HUES64 (cell line): Measurements from ENCODE around the gene ADARB2.

ENCODE experiments used
- H3K27ac ChIP-seq: 2 replicates; pipeline ENCODE4 v1.7.0; 2013; ENCODE audit warnings: low read depth, low read length, inconsistent platforms
- H3K27me3 ChIP-seq: 2 replicates; pipeline ENCODE4 v1.6.1; 2013; ENCODE audit warnings: mild to moderate bottlenecking, low read length; ENCODE audit not compliant: insufficient read depth
- H3K36me3 ChIP-seq: 2 replicates; pipeline ENCODE4 v1.6.1; 2013; ENCODE audit warnings: mild to moderate bottlenecking, low read length; ENCODE audit not compliant: insufficient read depth
- H3K4me1 ChIP-seq: 2 replicates; pipeline ENCODE4 v1.6.1; 2013; ENCODE audit warnings: mild to moderate bottlenecking, low read length, moderate library complexity; ENCODE audit not compliant: insufficient read depth
- H3K4me3 ChIP-seq: 2 replicates; pipeline ENCODE4 v1.5.1; 2013; ENCODE audit warnings: mild to moderate bottlenecking, low read length, moderate library complexity
- H3K9ac ChIP-seq: 2 replicates; pipeline ENCODE4 v1.6.1; 2013; ENCODE audit warnings: mild to moderate bottlenecking, low read depth, low read length
- H3K9me3 ChIP-seq: 2 replicates; pipeline ENCODE4 v1.6.1; 2013; ENCODE audit warnings: low read depth, low read length; ENCODE audit not compliant: insufficient read depth
- WGBS: fragments of 150-250, 120-280 bp; methylation state at CpG from one replicate; pipeline ENCODE4 v1.1.7; 2013; ENCODE audit warnings: missing lambda C conversion rate; 5-methylcytosine and 5-hydroxymethylcytosine counted together

The ADARB2 gene

GRCh38 chr10:1594372-1595241, 142.7 kb downstream of the ADARB2 start:
- Histone ChIP-seq H3K27ac (no peak overlapping the region), H3K9ac (no peak overlapping the region), H3K4me3 (no peak overlapping the region), H3K36me3 (no peaks in the 10 kb centered on the region), H3K9me3 (no peaks in the 10 kb centered on the region), H3K27me3 (no peaks in the 10 kb centered on the region), H3K4me1 (no peaks in the 10 kb centered on the region)
- WGBS = 91% methylated on average over 20 of the region's 20 CpGs

- Histone ChIP-seq H3K9ac (no peak overlapping the region), H3K27me3 (no peaks in the 10 kb centered on the region), H3K4me3 (no peak overlapping the region), H3K27ac (no peak overlapping the region), H3K4me1 (no peaks in the 10 kb centered on the region), H3K36me3 (no peaks in the 10 kb centered on the region), H3K9me3 (0 out of 2 replicates have a peak, but pooled peaks cover 3% of the 10 kb centered on the region)
- 94% methylated on average over 7 of the region's 8 CpGs for WGBS
These were observed 145.6 kb downstream of the ADARB2 start for GRCh38 chr10:1591742-1592141.

GRCh38 chr10:1591045-1591444, 146.3 kb downstream of the ADARB2 start:
- Histone ChIP-seq H3K4me3 (no peak overlapping the region), H3K9me3 (0 out of 2 replicates have a peak, but pooled peaks cover 3% of the 10 kb centered on the region), H3K27ac (no peak overlapping the region), H3K4me1 (no peaks in the 10 kb centered on the region), H3K36me3 (no peaks in the 10 kb centered on the region), H3K9ac (no peak overlapping the region), H3K27me3 (no peaks in the 10 kb centered on the region)
- 86% methylated on average over 12 of the region's 12 CpGs for WGBS

GRCh38 chr10:1589257-1589656, 148.1 kb downstream of the ADARB2 start:
- Histone ChIP-seq H3K36me3 (no peaks in the 10 kb centered on the region), H3K4me3 (no peak overlapping the region), H3K9me3 (0 out of 2 replicates have a peak, but pooled peaks cover 3% of the 10 kb centered on the region), H3K27ac (no peak overlapping the region), H3K9ac (no peak overlapping the region), H3K27me3 (no peaks in the 10 kb centered on the region), H3K4me1 (no peaks in the 10 kb centered on the region)
- WGBS = 96% methylated on average over 17 of the region's 17 CpGs

GRCh38 chr10:1582739-1583138, 154.6 kb downstream of the ADARB2 start:
- 64% methylated on average over 4 of the region's 4 CpGs for WGBS
- Histone ChIP-seq H3K9ac (no peak overlapping the region), H3K27me3 (no peaks in the 10 kb centered on the region), H3K9me3 (0 out of 2 replicates have a peak, but pooled peaks cover under 1% of the 10 kb centered on the region), H3K4me3 (no peak overlapping the region), H3K27ac (no peak overlapping the region), H3K4me1 (no peaks in the 10 kb centered on the region), H3K36me3 (no peaks in the 10 kb centered on the region)

- no peak overlapping the region for H3K4me3 ChIP-seq
- H3K4me1 ChIP-seq = no peaks in the 10 kb centered on the region
- H3K9ac ChIP-seq = no peak overlapping the region
- H3K27me3 ChIP-seq = no peaks in the 10 kb centered on the region
- no peaks in the 10 kb centered on the region for H3K36me3 ChIP-seq
- H3K9me3 ChIP-seq = no peaks in the 10 kb centered on the region
- 57% methylated on average over 11 of the region's 11 CpGs for WGBS
- H3K27ac ChIP-seq = no peak overlapping the region
These were observed 156.1 kb downstream of the ADARB2 start for GRCh38 chr10:1581189-1581588.

GRCh38 chr10:1579671-1580070, 157.7 kb downstream of the ADARB2 start:
- H3K9ac ChIP-seq = no peak overlapping the region
- 69% methylated on average over 9 of the region's 9 CpGs for WGBS
- no peaks in the 10 kb centered on the region for H3K27me3 ChIP-seq
- H3K4me3 ChIP-seq = no peak overlapping the region
- no peaks in the 10 kb centered on the region for H3K36me3 ChIP-seq
- no peaks in the 10 kb centered on the region for H3K4me1 ChIP-seq
- H3K27ac ChIP-seq = no peak overlapping the region
- H3K9me3 ChIP-seq = no peaks in the 10 kb centered on the region

GRCh38 chr10:1579141-1579491, 158.2 kb downstream of the ADARB2 start:
- Histone ChIP-seq H3K27me3 (no peaks in the 10 kb centered on the region), H3K9me3 (no peaks in the 10 kb centered on the region), H3K4me3 (no peak overlapping the region), H3K9ac (no peak overlapping the region), H3K4me1 (no peaks in the 10 kb centered on the region), H3K36me3 (no peaks in the 10 kb centered on the region), H3K27ac (no peak overlapping the region)
- WGBS = 94% methylated on average over 7 of the region's 7 CpGs

GRCh38 chr10:1578392-1579140, 158.8 kb downstream of the ADARB2 start:
- no peak overlapping the region for H3K9ac ChIP-seq
- H3K27ac ChIP-seq = no peak overlapping the region
- WGBS = 94% methylated on average over 18 of the region's 19 CpGs
- no peaks in the 10 kb centered on the region for H3K36me3 ChIP-seq
- no peaks in the 10 kb centered on the region for H3K9me3 ChIP-seq
- no peaks in the 10 kb centered on the region for H3K27me3 ChIP-seq
- H3K4me1 ChIP-seq = no peaks in the 10 kb centered on the region
- no peak overlapping the region for H3K4me3 ChIP-seq

- no peaks in the 10 kb centered on the region for H3K4me1 ChIP-seq
- WGBS = 94% methylated on average over 7 of the region's 8 CpGs
- no peak overlapping the region for H3K9ac ChIP-seq
These were observed 159.4 kb downstream of the ADARB2 start for GRCh38 chr10:1577945-1578344.

GRCh38 chr10:1577373-1577770, 160.0 kb downstream of the ADARB2 start:
- Histone ChIP-seq H3K4me1 (no peaks in the 10 kb centered on the region), H3K27me3 (no peaks in the 10 kb centered on the region), H3K4me3 (no peak overlapping the region), H3K9ac (no peak overlapping the region), H3K9me3 (no peaks in the 10 kb centered on the region), H3K36me3 (no peaks in the 10 kb centered on the region), H3K27ac (no peak overlapping the region)
- 93% methylated on average over 9 of the region's 9 CpGs for WGBS

More at GRCh38 chr10:1577945-1578344, 159.4 kb downstream of the ADARB2 start:
- Histone ChIP-seq H3K27me3 (no peaks in the 10 kb centered on the region), H3K4me3 (no peak overlapping the region), H3K27ac (no peak overlapping the region), H3K36me3 (no peaks in the 10 kb centered on the region), H3K9me3 (no peaks in the 10 kb centered on the region)
